ENCODE measurements around the gene RGS6. TPM values are rescaled to one million over a fixed set of nuclear protein-coding genes. Genes with fewer than 3 reads are reported as not detected.

RGS6 gene
- total RNA-seq, 6 donors from 2014 or later = 0.83 to 12.9 (median 2.2) TPM; not detected in 1

DNA sequence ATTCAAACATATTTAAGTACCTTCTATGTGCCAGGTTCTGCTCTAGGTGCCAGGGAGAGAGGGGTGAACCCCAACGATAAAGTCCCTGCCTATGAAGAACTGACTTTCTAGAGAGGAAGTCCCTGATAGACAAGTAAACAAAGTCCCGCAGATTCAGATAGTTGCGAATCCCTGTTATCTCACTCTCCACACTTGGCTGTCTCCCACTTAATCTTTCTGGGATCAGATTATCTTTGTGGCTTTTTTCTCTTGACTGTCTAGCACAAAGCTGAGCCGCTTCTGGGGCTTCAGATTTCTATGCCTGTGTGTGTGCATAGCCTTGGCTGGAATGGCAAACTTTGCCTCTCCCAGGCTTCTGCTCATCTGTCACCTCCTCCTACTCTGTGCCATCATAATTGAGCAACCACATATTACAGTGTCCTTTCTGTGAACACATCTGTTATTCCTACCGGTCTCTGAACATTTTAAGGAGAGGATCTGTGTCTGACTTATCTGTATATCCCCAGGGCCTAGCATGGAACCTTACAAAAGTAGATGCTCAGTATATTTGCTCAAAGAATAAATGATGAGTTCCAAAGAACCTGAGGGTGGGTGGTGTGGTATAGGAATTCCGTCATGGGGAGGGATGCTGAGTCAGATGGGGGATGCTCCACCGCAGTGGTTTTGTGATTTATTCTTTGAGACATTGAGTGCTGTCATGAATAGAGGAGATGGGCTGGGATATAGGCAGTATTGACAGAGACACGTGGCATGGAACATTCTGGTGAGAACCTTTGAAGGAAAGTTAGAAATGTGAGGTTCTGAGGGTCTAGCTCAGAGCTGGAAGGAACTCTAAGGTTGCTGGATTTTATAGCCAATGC is 28.5 kb downstream of the RGS6 start:
- no peaks in the 10 kb centered on the region for H3K27me3 ChIP-seq
- DNase-seq = no peak
- H3K9me3 ChIP-seq = no peaks in the 10 kb centered on the region
- H3K36me3 ChIP-seq = no peaks in the 10 kb centered on the region
- H3K4me1 ChIP-seq = peaks cover 0 to 3% (median 1%) of the 10 kb centered on the region in 4 donors
- H3K4me3 ChIP-seq = no peak overlapping the region
- no peak for ATAC-seq (ENCODE audit: low FRiP score in 2 of 2)
- TF ChIP-seq POLR2AphosphoS5 (IDR thresholded peaks at IDR 0.05) (no peak), EP300 (IDR thresholded peaks at IDR 0.05) (no peak), POLR2A (IDR thresholded peaks at IDR 0.05) (no peak)
- TF ChIP-seq, protein P1, sequence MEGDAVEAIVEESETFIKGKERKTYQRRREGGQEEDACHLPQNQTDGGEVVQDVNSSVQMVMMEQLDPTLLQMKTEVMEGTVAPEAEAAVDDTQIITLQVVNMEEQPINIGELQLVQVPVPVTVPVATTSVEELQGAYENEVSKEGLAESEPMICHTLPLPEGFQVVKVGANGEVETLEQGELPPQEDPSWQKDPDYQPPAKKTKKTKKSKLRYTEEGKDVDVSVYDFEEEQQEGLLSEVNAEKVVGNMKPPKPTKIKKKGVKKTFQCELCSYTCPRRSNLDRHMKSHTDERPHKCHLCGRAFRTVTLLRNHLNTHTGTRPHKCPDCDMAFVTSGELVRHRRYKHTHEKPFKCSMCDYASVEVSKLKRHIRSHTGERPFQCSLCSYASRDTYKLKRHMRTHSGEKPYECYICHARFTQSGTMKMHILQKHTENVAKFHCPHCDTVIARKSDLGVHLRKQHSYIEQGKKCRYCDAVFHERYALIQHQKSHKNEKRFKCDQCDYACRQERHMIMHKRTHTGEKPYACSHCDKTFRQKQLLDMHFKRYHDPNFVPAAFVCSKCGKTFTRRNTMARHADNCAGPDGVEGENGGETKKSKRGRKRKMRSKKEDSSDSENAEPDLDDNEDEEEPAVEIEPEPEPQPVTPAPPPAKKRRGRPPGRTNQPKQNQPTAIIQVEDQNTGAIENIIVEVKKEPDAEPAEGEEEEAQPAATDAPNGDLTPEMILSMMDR (IDR thresholded peaks at IDR 0.05) = no peak
- WGBS, 2 donors = 74 to 77% methylated on average over 8 of the region's 8 CpGs
- H3K27ac ChIP-seq = no peak overlapping the region

DNA sequence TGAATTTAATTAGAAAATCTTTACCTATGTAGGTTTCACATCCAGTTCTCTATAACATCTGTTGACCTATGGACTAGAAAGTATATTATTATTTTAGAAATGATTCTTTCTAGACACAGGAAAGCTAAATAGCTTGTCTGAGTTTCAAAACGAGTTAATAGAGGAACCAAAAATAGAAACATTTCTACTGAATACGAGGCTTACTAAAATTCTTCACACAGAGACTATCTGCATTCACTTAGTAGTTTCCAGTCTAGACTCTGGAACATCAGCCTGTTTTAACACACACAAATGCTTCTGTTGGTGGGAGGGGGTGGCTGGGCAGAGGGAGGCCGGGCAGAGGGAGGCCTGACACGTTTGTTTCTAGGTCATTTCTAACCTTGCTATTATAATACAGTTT is 29.7 kb downstream of the RGS6 start:
- no peak overlapping the region for H3K4me3 ChIP-seq
- H3K36me3 ChIP-seq = no peaks in the 10 kb centered on the region
- no peaks in the 10 kb centered on the region for H3K9me3 ChIP-seq
- H3K4me1 ChIP-seq = peaks cover 0 to 3% (median 1%) of the 10 kb centered on the region in 4 donors
- no peaks in the 10 kb centered on the region for H3K27me3 ChIP-seq
- DNase-seq (no peak), ATAC-seq (ENCODE audit: low FRiP score in 2 of 2) (no peak)
- WGBS, 2 donors = 61 to 65% methylated on average over 4 of the region's 4 CpGs
- TF ChIP-seq POLR2AphosphoS5 (IDR thresholded peaks at IDR 0.05) = no peak
- no peak for TF ChIP-seq EP300 (IDR thresholded peaks at IDR 0.05)
- TF ChIP-seq POLR2A (IDR thresholded peaks at IDR 0.05) = no peak
- TF ChIP-seq, protein P1 (IDR thresholded peaks at IDR 0.05) = no peak
- no peak overlapping the region for H3K27ac ChIP-seq

DNA sequence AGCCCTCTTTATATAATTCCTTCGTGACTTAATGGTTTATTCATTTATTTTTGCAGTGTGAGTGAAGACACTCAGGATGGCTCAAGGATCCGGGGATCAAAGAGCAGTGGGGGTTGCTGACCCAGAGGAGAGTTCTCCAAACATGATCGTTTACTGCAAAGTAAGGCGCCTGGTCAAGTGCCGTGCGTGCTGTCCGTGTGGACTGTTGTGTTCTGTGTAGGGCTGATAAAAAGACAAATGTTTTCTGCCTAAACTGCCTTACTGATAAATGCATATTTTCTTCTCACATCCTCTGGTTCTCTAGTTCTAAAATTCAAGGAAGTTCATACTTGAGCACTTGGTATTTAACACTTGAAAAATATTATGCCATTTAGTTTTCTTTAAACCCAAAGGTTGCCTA is 32.5 kb downstream of the RGS6 start:
- Histone ChIP-seq H3K4me1 (no peaks in the 10 kb centered on the region), H3K9me3 (no peaks in the 10 kb centered on the region), H3K27ac (no peak overlapping the region), H3K4me3 (no peak overlapping the region), H3K27me3 (no peaks in the 10 kb centered on the region), H3K36me3 (no peaks in the 10 kb centered on the region)
- TF ChIP-seq EP300 (IDR thresholded peaks at IDR 0.05) (no peak), POLR2A (IDR thresholded peaks at IDR 0.05) (no peak), POLR2AphosphoS5 (IDR thresholded peaks at IDR 0.05) (no peak)
- TF ChIP-seq, protein P1 (IDR thresholded peaks at IDR 0.05) = no peak
- no peak for DNase-seq
- WGBS, 2 donors = 43 to 49% methylated on average over 7 of the region's 7 CpGs
- ATAC-seq (ENCODE audit: low FRiP score in 2 of 2) = no peak

DNA sequence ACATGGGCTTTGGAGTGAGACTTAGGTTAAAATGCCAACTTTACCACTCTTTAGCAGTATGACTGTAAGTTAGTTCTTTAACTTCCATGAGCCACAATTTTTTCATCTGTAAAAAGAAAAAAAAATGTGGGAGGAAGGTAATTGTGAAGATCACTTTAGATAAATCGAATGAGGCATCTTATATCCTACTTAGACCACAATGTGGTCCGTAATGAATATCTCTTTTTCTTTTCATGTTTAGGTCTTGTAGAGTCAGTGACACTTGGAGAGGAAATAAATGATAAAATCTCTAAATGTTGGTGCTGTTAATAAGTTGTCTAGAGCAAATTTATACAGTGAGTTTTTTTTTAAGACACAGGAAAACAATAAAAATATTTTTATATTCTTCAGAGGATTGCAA is 34.3 kb downstream of the RGS6 start:
- WGBS, 2 donors = 77 to 82% methylated on average over 2 of the region's 2 CpGs
- ATAC-seq (ENCODE audit: low FRiP score in 2 of 2) = no peak
- H3K4me1 ChIP-seq = no peaks in the 10 kb centered on the region
- no peak overlapping the region for H3K4me3 ChIP-seq
- TF ChIP-seq POLR2AphosphoS5 (IDR thresholded peaks at IDR 0.05) (no peak), EP300 (IDR thresholded peaks at IDR 0.05) (no peak), POLR2A (IDR thresholded peaks at IDR 0.05) (no peak)
- TF ChIP-seq, protein P1 (IDR thresholded peaks at IDR 0.05) = no peak
- H3K27me3 ChIP-seq = no peaks in the 10 kb centered on the region
- H3K27ac ChIP-seq = no peak overlapping the region
- DNase-seq = no peak
- no peaks in the 10 kb centered on the region for H3K36me3 ChIP-seq
- no peaks in the 10 kb centered on the region for H3K9me3 ChIP-seq

DNA sequence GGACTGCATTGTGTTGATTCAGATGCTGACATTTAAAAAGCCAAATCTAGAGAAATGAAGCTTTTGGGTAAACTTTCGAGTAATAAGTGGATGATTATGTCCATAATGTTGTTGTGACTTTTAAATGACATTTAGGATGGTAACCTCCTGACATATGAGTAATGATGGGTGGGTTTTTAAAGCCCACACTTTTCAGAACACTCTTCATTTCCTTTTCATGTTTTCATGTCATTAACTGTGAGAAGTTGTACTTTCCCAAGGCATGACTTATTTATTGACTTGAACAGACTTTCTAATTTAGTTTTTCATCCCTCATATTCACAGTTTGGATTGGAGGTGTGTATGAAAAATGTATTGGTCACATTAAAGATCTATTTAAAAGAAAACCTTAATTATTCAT is 35.5 kb downstream of the RGS6 start:
- no peaks in the 10 kb centered on the region for H3K36me3 ChIP-seq
- no peak for ATAC-seq (ENCODE audit: low FRiP score in 2 of 2)
- H3K4me3 ChIP-seq = no peak overlapping the region
- TF ChIP-seq EP300 (IDR thresholded peaks at IDR 0.05) (no peak), POLR2A (IDR thresholded peaks at IDR 0.05) (no peak), POLR2AphosphoS5 (IDR thresholded peaks at IDR 0.05) (no peak)
- TF ChIP-seq, protein P1 (IDR thresholded peaks at IDR 0.05) = no peak
- 69 to 75% methylated on average over 1 of the region's 1 CpG for WGBS, 2 donors
- no peaks in the 10 kb centered on the region for H3K9me3 ChIP-seq
- no peak overlapping the region for H3K27ac ChIP-seq
- no peaks in the 10 kb centered on the region for H3K4me1 ChIP-seq
- H3K27me3 ChIP-seq = no peaks in the 10 kb centered on the region
- DNase-seq = no peak
